ENCODE measurements around the gene PTPRJ. TPM values are rescaled to one million over a fixed set of nuclear protein-coding genes. Genes with fewer than 3 reads are reported as not detected.
"Not testable (repeated sequence)": the region's sequence is repeated elsewhere in the genome, so short reads cannot be mapped to it uniquely, and the experiment has no call there.

Gene PTPRJ
- total RNA-seq, 1 experiment from 2014 or later = 9.2 TPM

- H3K4me3 ChIP-seq = not testable (repeated sequence)
Measured at GRCh38 chr11:48021201-48021820, 41.0 kb downstream of the PTPRJ start.

GRCh38 chr11:48022445-48022844 is 42.1 kb downstream of the PTPRJ start:
- Histone ChIP-seq H3K4me3 (no peak overlapping the region), H3K9me3 (no peaks in the 10 kb centered on the region), H3K27me3 (no peaks in the 10 kb centered on the region), H3K36me3 (no peaks in the 10 kb centered on the region; the same call in 1 of the 2 replicates)
- DNase-seq = no peak

More at GRCh38 chr11:48021201-48021820, 41.0 kb downstream of the PTPRJ start:
- not testable (repeated sequence) for H3K36me3 ChIP-seq, DNase-seq, H3K9me3 ChIP-seq, H3K27me3 ChIP-seq

DNA sequence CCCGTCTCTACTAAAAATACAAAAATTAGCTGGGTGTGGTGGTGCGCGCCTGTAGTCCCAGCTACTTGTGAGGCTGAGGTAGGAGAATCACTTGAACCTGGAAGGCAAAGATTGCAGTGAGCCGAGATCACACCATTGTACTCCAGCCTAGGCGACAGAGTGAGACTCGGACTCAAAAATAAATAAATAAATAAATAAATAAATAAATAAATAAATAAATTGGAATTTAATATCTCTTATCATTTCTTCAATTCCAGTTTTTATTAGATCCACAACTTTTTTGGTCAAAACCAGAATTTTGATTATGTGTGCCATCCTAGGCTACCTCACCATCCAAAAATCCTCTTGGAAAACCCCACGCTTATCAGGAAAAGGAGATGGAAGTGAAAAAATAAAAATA is 43.2 kb downstream of the PTPRJ start:
- H3K27me3 ChIP-seq, H3K9me3 ChIP-seq, H3K36me3 ChIP-seq, DNase-seq, H3K4me3 ChIP-seq: not testable (repeated sequence)

DNA sequence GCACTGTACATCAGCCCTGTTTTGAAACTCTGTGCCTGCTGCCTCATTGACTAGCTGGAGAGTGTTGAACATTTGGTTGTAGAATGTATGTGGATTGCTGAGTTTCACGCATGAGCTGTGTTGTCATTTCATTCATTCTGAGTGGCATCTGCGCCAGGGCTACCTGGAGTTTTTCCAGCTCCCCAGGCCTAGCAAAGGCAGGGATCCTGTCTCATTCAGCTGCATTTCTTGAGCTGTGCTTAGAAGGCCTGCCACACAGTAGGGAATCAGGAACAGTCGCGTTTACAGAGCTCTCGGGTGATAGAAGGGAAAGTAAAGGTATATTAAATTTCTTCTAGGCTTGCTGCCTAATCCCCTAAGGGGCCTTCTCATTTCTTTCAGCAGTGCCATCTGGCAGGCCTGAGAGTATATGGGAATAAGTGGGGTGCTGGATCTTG is 44.3 kb downstream of the PTPRJ start:
- Histone ChIP-seq H3K9me3 (no peaks in the 10 kb centered on the region), H3K4me3 (no peak overlapping the region), H3K36me3 (peaks cover 5% of the 10 kb centered on the region; the same call in 1 of the 2 replicates), H3K27me3 (no peaks in the 10 kb centered on the region)
- DNase-seq = no peak

DNA sequence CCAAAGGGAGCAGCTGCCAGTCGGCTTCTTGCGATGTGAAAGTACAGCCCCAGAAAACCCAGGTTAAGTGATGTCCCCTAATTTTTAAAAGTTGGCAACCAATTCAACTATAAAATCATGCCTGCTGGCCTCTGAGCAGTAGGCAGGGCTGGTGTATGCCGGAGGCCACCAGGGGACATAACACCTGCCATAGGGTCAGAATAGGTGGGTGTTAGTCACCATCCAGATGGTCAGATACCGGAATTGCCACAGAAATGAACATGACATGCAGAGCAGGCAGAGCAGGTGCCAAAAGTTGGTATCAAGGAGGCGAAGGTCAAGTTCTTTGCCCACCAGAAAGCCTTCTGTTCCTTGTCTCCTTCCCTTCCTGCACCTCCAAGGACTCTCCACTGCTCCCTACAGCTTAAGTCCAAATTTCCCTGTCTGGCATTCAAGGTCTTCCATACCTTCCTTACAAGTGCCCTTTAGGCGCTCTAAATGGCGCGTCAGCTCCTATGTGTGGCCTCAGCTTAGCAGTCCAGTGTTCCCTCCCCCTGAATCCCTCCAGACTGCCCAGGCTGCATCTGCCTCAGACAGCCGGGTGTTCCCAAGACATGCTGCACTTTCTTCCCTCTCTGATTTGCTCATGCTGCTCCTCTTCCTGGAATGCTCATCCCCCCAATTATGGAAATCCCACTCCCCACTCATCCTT is 45.1 kb downstream of the PTPRJ start:
- peaks cover 5% of the 10 kb centered on the region; the same call in 1 of the 2 replicates for H3K36me3 ChIP-seq
- no peaks in the 10 kb centered on the region for H3K27me3 ChIP-seq
- no peaks in the 10 kb centered on the region for H3K9me3 ChIP-seq
- no peak for DNase-seq
- no peak overlapping the region for H3K4me3 ChIP-seq

GRCh38 chr11:48025984-48026340 is 45.6 kb downstream of the PTPRJ start:
- no peak for DNase-seq
- no peak overlapping the region for H3K4me3 ChIP-seq
- H3K9me3 ChIP-seq = no peaks in the 10 kb centered on the region
- peaks cover 5% of the 10 kb centered on the region; the same call in 1 of the 2 replicates for H3K36me3 ChIP-seq
- H3K27me3 ChIP-seq = no peaks in the 10 kb centered on the region

DNA sequence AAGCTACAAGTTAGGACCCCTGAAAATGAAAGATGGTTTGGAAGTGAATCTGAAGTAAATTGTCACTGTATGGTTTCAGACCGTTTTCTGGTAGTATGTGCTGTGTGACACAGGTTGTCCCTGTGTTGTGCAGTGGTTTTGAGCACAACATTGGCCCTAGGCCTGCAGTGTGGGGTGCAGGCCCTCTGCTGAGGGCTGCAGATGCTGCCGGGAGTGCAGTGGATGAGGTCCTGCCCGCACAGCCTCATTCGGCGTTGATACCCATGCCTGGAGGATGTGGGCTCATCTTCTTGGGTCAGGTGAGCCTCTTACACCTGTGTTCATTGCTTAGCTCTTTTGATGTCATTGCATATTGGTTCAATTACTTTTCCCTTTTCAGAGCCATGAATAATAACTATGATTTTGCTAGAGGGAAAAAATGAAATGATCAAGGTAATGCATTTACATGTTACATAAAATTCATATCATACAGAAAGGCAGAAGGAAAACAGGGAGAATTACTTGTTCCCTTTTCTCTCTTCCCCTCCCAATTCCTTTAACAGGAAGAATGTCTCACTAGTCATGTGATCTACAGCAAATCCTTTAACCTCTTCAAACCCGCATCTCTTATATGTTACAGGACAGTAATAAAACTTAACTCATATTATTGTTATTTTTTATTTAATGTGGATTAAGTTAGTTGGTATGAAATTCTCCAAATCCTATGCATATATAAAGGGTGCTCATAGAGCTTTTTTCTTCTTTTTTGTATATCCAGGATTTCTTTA is 48.7 kb downstream of the PTPRJ start:
- Histone ChIP-seq H3K36me3 (peaks cover 5% of the 10 kb centered on the region; the same call in 1 of the 2 replicates), H3K4me3 (no peak overlapping the region), H3K9me3 (no peaks in the 10 kb centered on the region), H3K27me3 (no peaks in the 10 kb centered on the region)
- DNase-seq = no peak

DNA sequence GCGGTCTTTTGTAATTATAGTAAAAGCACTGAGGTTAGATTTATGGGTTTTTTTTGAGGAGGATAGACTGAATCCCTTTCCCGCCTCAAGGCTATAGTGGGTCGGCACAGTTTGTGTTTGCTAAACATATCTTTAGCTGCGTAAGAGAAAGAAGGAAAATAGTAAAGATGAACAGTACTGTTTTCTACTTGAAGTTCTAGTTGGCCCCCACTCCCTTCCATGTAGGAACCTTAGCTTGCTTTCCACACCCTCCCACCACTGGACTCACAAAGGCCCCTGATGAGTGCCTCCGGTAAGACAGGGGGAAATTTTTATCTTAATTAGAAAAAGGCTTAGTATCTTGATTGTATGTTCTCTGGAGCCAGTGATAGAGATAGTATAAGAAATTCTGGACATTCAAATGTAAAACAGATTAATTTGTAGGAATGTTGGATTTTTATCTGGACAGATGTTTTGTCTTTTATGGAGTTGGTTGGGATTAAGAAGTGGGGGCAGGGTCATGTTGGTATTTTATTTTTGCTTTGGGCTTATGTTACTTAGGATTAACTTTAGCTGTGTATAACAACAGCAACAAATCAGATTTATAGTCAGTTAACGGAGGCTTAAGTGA is 49.4 kb downstream of the PTPRJ start:
- no peak for DNase-seq
- H3K9me3 ChIP-seq = no peaks in the 10 kb centered on the region
- no peaks in the 10 kb centered on the region for H3K27me3 ChIP-seq
- H3K4me3 ChIP-seq = no peak overlapping the region
- H3K36me3 ChIP-seq = peaks cover 9% of the 10 kb centered on the region; the same call in 1 of the 2 replicates

DNA sequence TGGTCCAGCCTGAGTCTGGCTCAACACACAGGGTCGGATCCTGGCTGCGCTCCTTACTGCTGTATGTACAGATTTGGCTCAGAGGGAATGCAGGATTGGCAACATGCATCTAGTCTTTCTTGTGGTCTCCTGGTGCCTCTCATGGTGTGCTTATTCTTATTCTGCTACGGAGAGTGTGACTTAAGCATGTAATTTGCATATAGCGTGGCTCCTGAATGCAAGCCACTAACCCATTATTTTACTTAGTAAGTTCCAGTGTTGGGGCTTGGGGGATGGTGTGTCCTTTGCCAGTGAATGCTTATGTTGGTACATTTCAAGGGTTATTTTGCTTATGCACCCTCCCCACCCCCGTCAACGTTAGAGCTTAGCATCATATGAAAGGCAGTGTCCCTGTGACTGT is 51.2 kb downstream of the PTPRJ start:
- Histone ChIP-seq H3K36me3 (peaks cover 14% of the 10 kb centered on the region), H3K27me3 (no peaks in the 10 kb centered on the region), H3K4me3 (no peak overlapping the region), H3K9me3 (no peaks in the 10 kb centered on the region)
- no peak for DNase-seq

GRCh38 chr11:48032721-48033120 is 52.4 kb downstream of the PTPRJ start:
- Histone ChIP-seq H3K4me3 (no peak overlapping the region), H3K27me3 (no peaks in the 10 kb centered on the region), H3K9me3 (no peaks in the 10 kb centered on the region), H3K36me3 (peaks cover 22% of the 10 kb centered on the region)
- DNase-seq = no peak

GRCh38 chr11:48033918-48034341 is 53.6 kb downstream of the PTPRJ start:
- H3K27me3 ChIP-seq = no peaks in the 10 kb centered on the region
- peaks cover 16% of the 10 kb centered on the region for H3K36me3 ChIP-seq
- no peaks in the 10 kb centered on the region for H3K9me3 ChIP-seq
- DNase-seq = no peak
- no peak overlapping the region for H3K4me3 ChIP-seq

- Histone ChIP-seq H3K9me3 (no peaks in the 10 kb centered on the region), H3K27me3 (no peaks in the 10 kb centered on the region), H3K4me3 (no peak overlapping the region), H3K36me3 (peaks cover 16% of the 10 kb centered on the region)
- no peak for DNase-seq
Measured at GRCh38 chr11:48034926-48035871, 54.8 kb downstream of the PTPRJ start.

DNA sequence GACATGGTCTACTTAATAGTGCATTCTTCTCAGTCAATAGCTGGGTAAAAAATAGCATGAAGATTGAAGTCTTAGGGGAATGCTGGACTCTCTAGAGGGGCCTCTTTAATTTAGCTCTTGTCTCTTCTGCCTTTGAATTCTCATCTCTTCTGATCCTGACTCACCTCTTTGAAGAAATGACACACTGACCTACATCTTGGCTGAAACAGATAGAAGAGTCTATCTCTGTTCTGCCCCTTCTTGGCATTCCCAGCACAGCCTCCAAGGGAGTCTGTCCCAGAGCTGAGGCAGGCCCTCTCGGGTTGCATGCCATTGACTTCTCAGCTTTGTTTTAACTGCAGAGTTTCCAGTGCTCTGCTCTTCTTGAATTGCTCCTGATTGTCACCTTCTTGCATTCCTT is 55.7 kb downstream of the PTPRJ start:
- peaks cover 19% of the 10 kb centered on the region for H3K36me3 ChIP-seq
- no peaks in the 10 kb centered on the region for H3K27me3 ChIP-seq
- no peak overlapping the region for H3K4me3 ChIP-seq
- no peaks in the 10 kb centered on the region for H3K9me3 ChIP-seq
- DNase-seq = peak; percentile 35

DNA sequence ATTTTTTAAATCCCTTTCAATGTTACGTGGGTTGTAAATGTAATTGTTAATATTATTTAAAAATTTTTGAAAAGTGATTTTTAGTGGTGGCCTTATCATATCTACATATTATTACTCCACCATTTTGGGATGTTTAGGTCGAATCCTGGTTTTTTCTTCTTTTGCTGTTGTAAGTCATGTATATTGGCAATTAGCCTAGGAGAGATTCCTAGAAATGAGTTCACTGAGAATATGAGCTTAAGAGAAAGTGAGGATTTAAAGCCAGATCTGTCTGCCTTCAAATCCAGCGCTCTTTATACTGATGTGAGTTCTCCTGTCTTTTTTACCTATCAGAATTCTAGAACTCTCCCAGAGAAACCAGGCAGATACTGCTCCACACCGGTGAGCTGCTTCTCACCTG is 56.1 kb downstream of the PTPRJ start:
- Histone ChIP-seq H3K36me3 (peaks cover 20% of the 10 kb centered on the region), H3K9me3 (no peaks in the 10 kb centered on the region), H3K27me3 (no peaks in the 10 kb centered on the region), H3K4me3 (no peak overlapping the region)
- no peak for DNase-seq

DNA sequence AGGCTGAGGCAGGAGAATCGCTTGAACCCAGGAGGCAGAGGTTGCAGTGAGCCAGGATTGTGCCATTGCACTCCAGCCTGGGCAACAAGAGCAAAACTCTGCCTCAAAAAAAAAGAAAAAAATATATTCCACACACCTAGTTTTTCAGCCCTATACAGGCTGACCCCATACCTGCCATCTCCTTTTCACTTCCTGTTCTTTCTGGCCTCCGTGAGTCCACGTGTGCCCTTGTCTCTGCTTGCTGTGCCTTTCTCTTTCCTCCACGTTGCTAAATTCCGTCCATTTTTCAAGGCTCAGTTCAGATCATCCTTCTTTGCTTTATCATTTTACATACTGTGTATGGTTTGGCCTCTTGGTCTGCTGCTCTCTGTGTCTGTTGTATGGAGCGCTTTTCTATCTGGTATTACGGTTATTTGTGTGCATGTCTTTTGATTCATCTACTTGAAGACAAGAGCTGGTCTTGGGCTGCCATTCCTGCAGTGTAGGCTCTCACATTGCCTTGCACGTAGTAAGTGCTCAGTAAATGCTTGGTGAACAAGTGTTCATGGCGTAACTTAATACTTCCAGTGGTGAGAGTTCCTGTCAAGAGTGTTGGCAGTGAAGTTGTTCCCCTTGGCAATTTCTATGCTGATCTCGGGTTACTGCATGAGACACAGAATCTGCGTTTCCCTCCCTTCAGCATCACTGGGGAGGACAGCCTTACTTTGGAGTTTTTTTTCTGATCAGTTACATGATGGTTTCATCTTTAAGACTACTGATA is 57.5 kb downstream of the PTPRJ start:
- Histone ChIP-seq H3K27me3 (no peaks in the 10 kb centered on the region), H3K9me3 (no peaks in the 10 kb centered on the region), H3K4me3 (no peak overlapping the region), H3K36me3 (peaks cover 20% of the 10 kb centered on the region)
- peak; percentile 61 for DNase-seq
